ENCODE results near the gene DDX51.

DDX51 gene

GRCh38 chr12:132159555-132160003 is 15.5 kb upstream of the DDX51 start:
- no peak for DNase-seq (ENCODE audit: low spot score)
- no peak for TF ChIP-seq CTCF (IDR thresholded peaks at IDR 0.05; ENCODE audit: extremely low read depth, missing control alignments)

- TF ChIP-seq CTCF (IDR thresholded peaks at IDR 0.05; ENCODE audit: extremely low read depth, missing control alignments) = no peak
- DNase-seq (ENCODE audit: low spot score) = no peak
These were observed 14.8 kb upstream of the DDX51 start for GRCh38 chr12:132158677-132159554.

- no peak for TF ChIP-seq CTCF (IDR thresholded peaks at IDR 0.05; ENCODE audit: extremely low read depth, missing control alignments)
- DNase-seq (ENCODE audit: low spot score) = no peak
These were observed 13.8 kb upstream of the DDX51 start for GRCh38 chr12:132157733-132158409.

GRCh38 chr12:132156573-132157325 is 12.6 kb upstream of the DDX51 start:
- no peak for DNase-seq (ENCODE audit: low spot score)
- TF ChIP-seq CTCF (IDR thresholded peaks at IDR 0.05; ENCODE audit: extremely low read depth, missing control alignments) = no peak

GRCh38 chr12:132155771-132156572 is 11.9 kb upstream of the DDX51 start:
- no peak for DNase-seq (ENCODE audit: low spot score)
- no peak for TF ChIP-seq CTCF (IDR thresholded peaks at IDR 0.05; ENCODE audit: extremely low read depth, missing control alignments)

GRCh38 chr12:132154941-132155770 is 11.0 kb upstream of the DDX51 start:
- no peak for DNase-seq (ENCODE audit: low spot score)

More at GRCh38 chr12:132154941-132155770, 11.0 kb upstream of the DDX51 start:
- TF ChIP-seq CTCF (IDR thresholded peaks at IDR 0.05; ENCODE audit: extremely low read depth, missing control alignments) = no peak
